Lung (tissue), 16 donors: ENCODE results near the gene LCN12. TPM values are rescaled to one million over a fixed set of nuclear protein-coding genes. Genes with fewer than 3 reads are reported as not detected.

Experiments
- ATAC-seq: fragments of 200-7000 bp; cut with Tn5 transposase; one replicate; pipeline ENCODE4 v1.9.1; 2020; ENCODE audit warnings: moderate number of reproducible peaks; ENCODE audit not compliant: insufficient read depth, low FRiP score
- DNase-seq, 3 donors: peaks; one replicate each; pipeline ENCODE4 v3.0.0-alpha.2; 2013 to 2017
- H3K27ac ChIP-seq, 2 donors: one replicate each; pipeline ENCODE4 v1.5.1; 2013; ENCODE audit warnings: mild to moderate bottlenecking in 2 of 2, moderate library complexity in 2 of 2, control low read depth in 1 of 2, inconsistent platforms in 1 of 2, low read depth in 1 of 2, low read length in 1 of 2
- H3K27me3 ChIP-seq, 3 donors: one replicate each; pipeline ENCODE4 v1.5.1; 2013; ENCODE audit warnings: low read length in 2 of 3; ENCODE audit not compliant: control insufficient read depth in 3 of 3, insufficient read depth in 3 of 3
- H3K36me3 ChIP-seq, 4 donors: one replicate each; pipeline ENCODE4 v1.5.1; 2013; ENCODE audit warnings: low read length in 4 of 4, mild to moderate bottlenecking in 1 of 4, moderate library complexity in 1 of 4; ENCODE audit not compliant: control insufficient read depth in 4 of 4, insufficient read depth in 4 of 4
- H3K4me1 ChIP-seq, 5 donors: one replicate each; pipeline ENCODE4 v1.5.1; 2013; ENCODE audit warnings: low read length in 5 of 5, mild to moderate bottlenecking in 2 of 5, moderate library complexity in 1 of 5; ENCODE audit not compliant: control insufficient read depth in 5 of 5, insufficient read depth in 5 of 5
- H3K4me3 ChIP-seq: one replicate; pipeline ENCODE4 v1.5.1; 2013; ENCODE audit warnings: mild to moderate bottlenecking, control low read depth, moderate library complexity
- H3K9ac ChIP-seq, 2 donors: one replicate each; pipeline ENCODE4 v1.5.1; 2013; ENCODE audit warnings: low read length in 2 of 2, control low read depth in 1 of 2; ENCODE audit not compliant: insufficient read depth in 1 of 2
- H3K9me3 ChIP-seq, 4 donors: one replicate each; pipeline ENCODE4 v1.5.1; 2013; ENCODE audit warnings: low read length in 3 of 4, mild to moderate bottlenecking in 1 of 4, moderate library complexity in 1 of 4; ENCODE audit not compliant: control insufficient read depth in 4 of 4, insufficient read depth in 3 of 4
- CTCF ChIP-seq: IDR thresholded peaks from 2 replicates; pipeline ENCODE4 v1.5.1; 2012; ENCODE audit warnings: mild to moderate bottlenecking; ENCODE audit errors: control extremely low read depth, extremely low read depth
- WGBS, 2 donors: extraction: QIAGEN DNeasy Blood & Tissue Kit; methylation state at CpG; one replicate each; pipeline ENCODE4 v1.1.7; 2013; 5-methylcytosine and 5-hydroxymethylcytosine counted together
- long read RNA-seq, 5 donors: transcript quantifications; one replicate each; lab custom pipeline, GENCODE V29; 2026
- polyA plus RNA-seq, 2 donors: library from polyadenylated mRNA; stranded (reverse); fragments of 200-250 nt; gene quantifications; one replicate each; pipeline ENCODE4 v1.2.1, GENCODE V29; 2013
- total RNA-seq, 2 donors: library from RNA; depleted of rRNA in 1 of 2; stranded (reverse); fragments of >200 nt in 1 of 2; gene quantifications; one replicate each; pipeline ENCODE4 v1.2.1, GENCODE V29; 2014 to 2021
- donor health status: control.
- donor health status: control.
- donor health status: Bipolar disorder and iron deficiency.
- donor health status: healthy.
- donor health status: DM: yes; HTN: yes; CAD: no.

LCN12 gene, protein sequence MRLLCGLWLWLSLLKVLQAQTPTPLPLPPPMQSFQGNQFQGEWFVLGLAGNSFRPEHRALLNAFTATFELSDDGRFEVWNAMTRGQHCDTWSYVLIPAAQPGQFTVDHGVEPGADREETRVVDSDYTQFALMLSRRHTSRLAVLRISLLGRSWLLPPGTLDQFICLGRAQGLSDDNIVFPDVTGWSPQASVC
- total RNA-seq (1 to 10 TPM; 4.1 to 6.3 TPM), polyA plus RNA-seq (1 to 10 TPM in 1 of 2 donors, under 1 TPM in 1; 0.35 to 2.4 TPM)
- long read RNA-seq, donor 1, partial matches to known transcripts, result 5 of 5 reads
- long read RNA-seq, donor 1, other reads (novel, unspliced or antisense), result 0 of 5 reads
- long read RNA-seq, donor 2, result 0 reads
- long read RNA-seq, donor 3, result 0 reads
- long read RNA-seq, donor 4, result 0 reads
- long read RNA-seq, donor 5, result 0 reads

DNA sequence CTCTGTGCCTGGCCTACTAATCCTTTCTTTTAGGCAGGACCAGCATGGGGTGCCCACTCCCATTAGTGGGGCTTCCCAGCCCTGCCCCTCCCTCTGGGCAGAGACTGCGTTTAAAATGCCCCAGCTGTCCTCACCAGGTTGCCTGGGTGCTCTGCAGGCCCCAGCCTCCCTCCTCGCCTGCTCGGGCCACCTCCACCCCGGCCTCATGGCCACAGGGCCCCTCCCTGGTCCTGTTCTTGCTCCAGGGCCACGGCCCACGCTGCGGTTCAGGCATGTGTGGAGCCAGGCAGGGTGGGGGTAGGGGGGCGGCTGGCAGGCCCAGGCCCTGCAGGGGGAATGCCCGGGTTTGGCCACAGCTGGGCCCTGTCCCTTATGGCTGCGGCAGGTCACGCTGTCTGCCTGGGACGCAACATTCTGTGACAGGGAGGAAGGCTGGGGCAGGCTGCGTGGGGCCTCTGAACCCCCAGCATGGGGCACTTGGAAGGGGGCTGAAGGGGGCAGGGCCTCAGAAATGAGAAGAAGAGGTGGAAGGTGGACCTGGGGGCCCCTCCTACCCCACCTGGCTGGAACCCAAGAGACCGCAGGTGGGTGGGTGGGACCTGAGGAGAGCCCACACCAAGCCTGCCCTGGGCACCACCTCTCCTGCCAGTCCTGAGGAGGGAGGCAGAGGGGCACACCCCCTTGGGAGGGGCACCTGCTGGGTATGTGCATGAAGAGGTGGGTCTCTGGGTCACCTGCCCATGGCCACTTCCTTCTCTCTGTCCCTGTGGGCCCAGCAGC lies at the start of gene LCN12:
Gene LCN12, plus strand, starts transcription at position 733 of the 780 bp plus-strand sequence. CDS start 55 bp downstream, outside the sequence.
- no peak for TF ChIP-seq CTCF
- Histone ChIP-seq H3K4me3 (no peak within 1 kb of the TSS), H3K4me1 (peaks cover 0 to 17% (median 8%) of the 10 kb centered on the region in 5 donors), H3K27ac (peak within 1 kb of the TSS in 1 of 2 donors; percentile 22), H3K36me3 (no peaks in the 10 kb centered on the region), H3K27me3 (no peaks in the 10 kb centered on the region), H3K9me3 (no peaks in the 10 kb centered on the region), H3K9ac (no peak within 1 kb of the TSS)
- DNase-seq, result peak; percentile 35 to 63 (median 36)
- ATAC-seq, result no peak
- WGBS, 2 donors, result 86% methylated on average over 14 of the region's 14 CpGs

- Histone ChIP-seq H3K9me3 (no peaks in the 10 kb centered on the region), H3K36me3 (peaks cover 0 to 25% (median 16%) of the 10 kb centered on the region in 4 donors), H3K4me1 (peaks cover 0 to 17% (median 3%) of the 10 kb centered on the region in 5 donors), H3K4me3 (no peak overlapping the region), H3K27ac (peak overlapping the region; percentile 73 to 78), H3K27me3 (no peaks in the 10 kb centered on the region), H3K9ac (no peak overlapping the region)
- ATAC-seq (no peak), DNase-seq (peak; percentile 31 to 42 (median 39))
- TF ChIP-seq CTCF, result no peak
- WGBS, 2 donors, result 61 to 81% methylated on average over 12 of the region's 12 CpGs
Observed at GRCh38 chr9:136903041-136903554, 49.0 kb upstream of the LCN12 start.

DNA sequence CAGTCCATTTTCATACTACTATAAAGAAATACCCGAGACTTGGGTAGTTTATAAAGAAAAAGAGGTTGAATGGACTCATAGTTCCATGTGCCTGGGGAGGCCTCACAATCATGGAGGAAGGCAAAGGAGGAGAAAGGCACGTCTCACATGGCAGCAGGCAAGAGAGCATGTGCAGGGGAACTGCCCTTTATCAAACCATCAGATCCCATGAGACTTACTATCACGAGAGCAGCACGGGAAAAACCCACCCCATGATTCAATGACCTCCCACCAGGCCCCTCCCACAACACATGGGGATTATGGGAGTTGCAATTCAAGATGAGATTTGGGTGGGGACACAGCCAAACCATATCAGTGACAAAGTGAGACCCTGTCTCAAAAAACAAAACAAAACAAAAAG lies 45.8 kb upstream of the LCN12 start:
- WGBS, 2 donors, result 77 to 91% methylated on average over 4 of the region's 4 CpGs
- ATAC-seq, result no peak
- peaks cover 0 to 14% (median 3%) of the 10 kb centered on the region in 5 donors for H3K4me1 ChIP-seq
- no peak for TF ChIP-seq CTCF
- H3K9me3 ChIP-seq, result no peaks in the 10 kb centered on the region
- H3K9ac ChIP-seq, result no peak overlapping the region
- no peak overlapping the region for H3K4me3 ChIP-seq
- H3K27me3 ChIP-seq, result no peaks in the 10 kb centered on the region
- no peak overlapping the region for H3K27ac ChIP-seq
- no peak for DNase-seq
- H3K36me3 ChIP-seq, result peaks cover 0 to 35% (median 8%) of the 10 kb centered on the region in 4 donors
